HG02840 (cell line): ENCODE measurements around the gene SON.
"Not testable (repeated sequence)": the region's sequence is repeated elsewhere in the genome, so short reads cannot be mapped to it uniquely, and the experiment has no call there.

Source experiments
- ATAC-seq: cut with Tn5 transposase; IDR thresholded peaks from one replicate; pipeline ENCODE4 v1.9.1; 2021; ENCODE audit warnings: mild to moderate bottlenecking, moderate library complexity, moderate number of reproducible peaks; ENCODE audit not compliant: unreplicated experiment, low FRiP score

The SON gene, protein sequence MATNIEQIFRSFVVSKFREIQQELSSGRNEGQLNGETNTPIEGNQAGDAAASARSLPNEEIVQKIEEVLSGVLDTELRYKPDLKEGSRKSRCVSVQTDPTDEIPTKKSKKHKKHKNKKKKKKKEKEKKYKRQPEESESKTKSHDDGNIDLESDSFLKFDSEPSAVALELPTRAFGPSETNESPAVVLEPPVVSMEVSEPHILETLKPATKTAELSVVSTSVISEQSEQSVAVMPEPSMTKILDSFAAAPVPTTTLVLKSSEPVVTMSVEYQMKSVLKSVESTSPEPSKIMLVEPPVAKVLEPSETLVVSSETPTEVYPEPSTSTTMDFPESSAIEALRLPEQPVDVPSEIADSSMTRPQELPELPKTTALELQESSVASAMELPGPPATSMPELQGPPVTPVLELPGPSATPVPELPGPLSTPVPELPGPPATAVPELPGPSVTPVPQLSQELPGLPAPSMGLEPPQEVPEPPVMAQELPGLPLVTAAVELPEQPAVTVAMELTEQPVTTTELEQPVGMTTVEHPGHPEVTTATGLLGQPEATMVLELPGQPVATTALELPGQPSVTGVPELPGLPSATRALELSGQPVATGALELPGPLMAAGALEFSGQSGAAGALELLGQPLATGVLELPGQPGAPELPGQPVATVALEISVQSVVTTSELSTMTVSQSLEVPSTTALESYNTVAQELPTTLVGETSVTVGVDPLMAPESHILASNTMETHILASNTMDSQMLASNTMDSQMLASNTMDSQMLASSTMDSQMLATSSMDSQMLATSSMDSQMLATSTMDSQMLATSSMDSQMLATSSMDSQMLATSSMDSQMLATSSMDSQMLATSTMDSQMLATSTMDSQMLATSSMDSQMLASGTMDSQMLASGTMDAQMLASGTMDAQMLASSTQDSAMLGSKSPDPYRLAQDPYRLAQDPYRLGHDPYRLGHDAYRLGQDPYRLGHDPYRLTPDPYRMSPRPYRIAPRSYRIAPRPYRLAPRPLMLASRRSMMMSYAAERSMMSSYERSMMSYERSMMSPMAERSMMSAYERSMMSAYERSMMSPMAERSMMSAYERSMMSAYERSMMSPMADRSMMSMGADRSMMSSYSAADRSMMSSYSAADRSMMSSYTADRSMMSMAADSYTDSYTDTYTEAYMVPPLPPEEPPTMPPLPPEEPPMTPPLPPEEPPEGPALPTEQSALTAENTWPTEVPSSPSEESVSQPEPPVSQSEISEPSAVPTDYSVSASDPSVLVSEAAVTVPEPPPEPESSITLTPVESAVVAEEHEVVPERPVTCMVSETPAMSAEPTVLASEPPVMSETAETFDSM (N-terminal part only)

GRCh38 chr21:33542640-33543504 is at the start of gene SON:
Gene SON (plus strand): TSS chr21:33543038. CDS start chr21:33543093, 55 bp downstream.
- ATAC-seq: peak; percentile 96

DNA sequence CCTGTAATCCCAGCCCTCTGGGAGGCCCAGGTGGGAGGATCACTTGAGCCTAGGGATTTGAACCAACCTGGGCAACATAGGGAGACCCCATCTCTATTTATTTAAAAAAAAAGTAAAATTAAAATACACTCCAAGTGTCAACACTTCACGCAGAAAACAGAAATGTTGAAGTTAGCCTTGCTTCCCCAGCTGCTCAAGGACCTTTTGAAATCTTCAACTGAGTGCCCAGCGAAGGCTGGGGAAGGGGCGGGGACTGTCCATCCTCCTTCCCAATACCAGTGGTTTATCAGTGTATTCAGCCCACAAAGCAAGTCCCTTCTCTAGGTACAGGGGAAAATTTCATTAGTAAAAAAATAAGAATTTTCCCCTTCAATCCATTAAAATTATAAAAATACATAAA is 49.1 kb upstream of the SON start:
- ATAC-seq: no peak

DNA sequence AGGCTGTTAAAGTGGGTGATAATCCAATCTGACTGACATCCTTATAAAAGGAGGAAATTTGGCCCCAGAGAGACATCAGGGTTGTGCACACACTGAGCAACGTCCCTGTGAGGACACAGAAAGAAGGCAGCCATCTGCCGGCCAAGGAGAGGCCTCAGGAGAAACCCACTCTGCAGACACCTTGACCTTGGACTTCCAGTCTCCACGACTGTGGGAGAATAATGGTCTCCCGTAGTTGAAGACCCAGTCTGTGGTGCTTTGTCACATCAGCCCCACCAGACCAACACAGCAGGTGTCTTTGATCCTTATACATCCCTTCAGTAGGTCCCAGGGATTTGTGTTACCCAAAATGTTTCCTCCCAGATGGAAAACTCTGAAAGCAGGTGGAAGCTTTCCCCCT is 47.1 kb upstream of the SON start:
- ATAC-seq: no peak

GRCh38 chr21:33496345-33496744 is 46.5 kb upstream of the SON start:
- no peak for ATAC-seq

GRCh38 chr21:33505833-33506232 is 37.0 kb upstream of the SON start:
- ATAC-seq: no peak

DNA sequence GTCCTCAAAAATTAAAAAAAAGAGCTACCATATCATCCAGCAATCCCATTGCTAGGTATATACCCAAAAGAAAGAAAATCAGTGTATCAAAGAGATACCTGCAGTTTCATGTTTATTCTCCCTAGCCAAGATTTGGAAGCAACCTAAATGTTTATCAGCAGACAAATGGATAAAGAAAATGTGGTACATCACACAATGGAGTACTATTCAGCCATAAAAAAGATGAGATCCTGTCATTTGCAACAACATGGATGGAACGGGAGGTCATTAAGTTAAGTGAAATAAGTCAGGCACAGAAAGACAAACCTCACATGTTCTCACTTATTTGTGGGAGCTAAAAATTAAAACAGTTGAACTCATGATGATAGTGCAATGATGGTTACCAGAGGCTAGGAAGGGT is 35.8 kb upstream of the SON start:
- ATAC-seq: not testable (repeated sequence)

- no peak for ATAC-seq
Measured at GRCh38 chr21:33510826-33511225, 32.0 kb upstream of the SON start.

DNA sequence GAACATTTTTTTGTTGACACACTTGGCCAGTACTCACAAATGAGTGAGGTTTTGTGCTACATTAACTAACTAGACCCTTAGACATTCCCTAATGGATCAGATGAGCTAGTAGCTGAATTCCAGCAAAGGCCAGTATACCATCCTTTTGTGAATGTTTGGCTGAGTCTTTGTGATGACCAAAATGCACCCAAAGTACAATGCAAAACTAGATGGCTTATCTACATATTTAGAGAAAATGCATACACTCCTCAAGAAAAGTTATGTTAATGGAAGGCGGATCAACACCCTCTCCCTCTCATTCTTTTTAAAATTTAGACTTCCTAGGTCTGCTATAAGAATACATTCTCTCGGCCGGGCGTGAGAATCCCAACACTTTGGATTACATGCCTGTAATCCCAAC is 31.2 kb upstream of the SON start:
- ATAC-seq: no peak

- no peak for ATAC-seq
Measured at GRCh38 chr21:33512481-33512880, 30.4 kb upstream of the SON start.

- no peak for ATAC-seq
Measured at GRCh38 chr21:33514229-33514628, 28.6 kb upstream of the SON start.

- no peak for ATAC-seq
Measured at GRCh38 chr21:33518899-33519298, 23.9 kb upstream of the SON start.

DNA sequence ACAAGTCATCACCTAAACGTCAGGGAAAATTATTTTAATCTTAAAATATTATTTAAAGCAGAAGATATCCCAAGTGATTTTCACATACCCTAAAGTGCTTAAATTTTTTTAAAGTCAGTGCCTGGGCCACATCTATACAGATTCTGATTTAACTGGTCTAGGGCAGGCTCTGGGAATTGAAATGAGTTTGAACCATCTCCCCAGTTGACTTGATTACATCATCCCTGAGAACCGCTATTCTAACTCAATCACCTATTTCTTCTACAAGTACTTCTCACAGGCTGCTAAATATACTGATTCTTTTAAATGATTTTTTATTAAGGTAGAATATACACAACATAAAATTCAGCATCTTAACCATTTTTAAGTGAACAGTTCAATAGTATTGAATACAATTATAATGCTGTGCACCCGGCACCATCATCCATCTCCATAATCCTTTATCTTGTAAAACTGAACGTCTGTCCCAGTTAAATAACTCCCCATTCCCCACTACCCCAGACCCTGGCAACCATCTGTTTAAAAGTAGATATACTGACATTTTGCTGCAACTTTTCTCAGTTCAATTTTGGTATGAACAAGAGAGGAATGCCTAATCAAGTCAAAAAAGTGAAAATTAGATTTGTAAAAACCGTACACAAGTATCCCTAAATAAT is 20.4 kb upstream of the SON start:
- no peak for ATAC-seq

DNA sequence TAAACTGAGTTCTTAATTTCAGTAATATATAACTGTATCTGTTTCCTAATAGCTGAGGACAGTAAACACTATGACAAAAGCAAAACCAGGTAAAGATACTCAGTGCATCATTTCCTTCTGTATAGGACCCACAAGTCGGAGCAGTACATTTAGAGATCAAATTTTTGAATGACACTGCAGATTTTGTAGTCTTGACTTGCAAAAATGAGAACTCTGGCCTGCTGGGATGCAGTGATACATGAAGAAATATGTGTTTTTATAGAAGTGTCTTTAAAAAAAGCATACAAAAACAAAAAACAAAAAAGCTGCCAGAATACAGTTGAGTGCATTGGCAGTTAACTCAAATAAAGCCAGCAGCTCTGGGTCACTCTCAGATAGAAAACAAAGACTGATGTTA is 19.9 kb upstream of the SON start:
- no peak for ATAC-seq

DNA sequence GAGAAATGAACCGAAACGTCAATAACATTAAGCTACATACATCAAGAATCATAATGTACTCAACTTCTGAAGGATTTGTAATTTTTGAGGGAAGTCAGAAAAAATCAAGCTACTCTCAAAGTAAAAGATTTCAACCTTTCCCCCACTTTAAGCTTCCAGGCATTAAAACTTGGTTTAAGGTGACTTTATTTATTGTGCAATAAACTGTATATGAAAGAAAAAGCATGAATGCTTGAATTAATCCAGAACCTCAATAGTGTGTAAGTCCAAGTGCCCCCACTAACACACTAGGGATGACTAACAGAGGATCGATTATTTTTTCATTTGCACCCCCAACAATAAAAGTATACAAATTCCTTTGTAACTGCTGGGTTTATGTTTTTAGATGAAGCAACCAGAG is 11.8 kb upstream of the SON start:
- no peak for ATAC-seq

DNA sequence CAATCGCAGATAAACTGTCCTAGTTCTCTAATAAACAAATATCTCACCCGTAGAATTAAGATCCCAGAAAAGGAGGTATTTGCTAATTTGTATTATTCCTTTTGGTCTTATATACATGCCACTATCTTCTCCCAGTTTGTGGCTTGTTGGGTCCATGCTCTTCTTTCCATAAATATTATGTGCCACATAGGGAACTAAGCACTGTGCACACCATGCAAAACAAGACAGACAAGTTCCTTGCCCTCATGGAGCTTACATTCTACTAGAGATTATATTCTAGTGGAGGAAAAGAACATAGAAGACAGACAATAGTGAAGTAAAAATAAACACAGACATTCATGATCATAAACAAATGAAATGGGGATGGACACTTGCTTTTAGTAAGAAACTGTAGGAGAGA is 5.6 kb upstream of the SON start:
- ATAC-seq: no peak

GRCh38 chr21:33539616-33540015 is 3.2 kb upstream of the SON start:
- no peak for ATAC-seq

DNA sequence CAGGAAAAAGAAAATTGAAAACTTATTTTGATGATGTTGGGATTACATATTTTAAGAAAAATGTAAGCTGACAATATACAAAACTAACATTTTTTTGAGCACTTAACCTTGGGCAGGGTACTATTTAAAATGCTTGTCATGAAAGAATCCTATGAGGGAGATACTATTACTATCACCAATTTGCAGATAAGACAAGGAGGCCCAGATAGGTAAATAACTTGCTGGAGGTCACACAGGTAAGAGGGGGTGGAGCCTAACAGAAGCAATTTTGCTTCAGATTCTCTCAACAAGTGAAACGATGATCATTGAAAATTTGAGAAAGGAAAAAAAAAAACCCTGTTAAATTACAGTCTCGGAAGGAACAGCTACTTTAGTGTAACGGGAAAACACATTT is 2.1 kb upstream of the SON start:
- ATAC-seq: no peak

DNA sequence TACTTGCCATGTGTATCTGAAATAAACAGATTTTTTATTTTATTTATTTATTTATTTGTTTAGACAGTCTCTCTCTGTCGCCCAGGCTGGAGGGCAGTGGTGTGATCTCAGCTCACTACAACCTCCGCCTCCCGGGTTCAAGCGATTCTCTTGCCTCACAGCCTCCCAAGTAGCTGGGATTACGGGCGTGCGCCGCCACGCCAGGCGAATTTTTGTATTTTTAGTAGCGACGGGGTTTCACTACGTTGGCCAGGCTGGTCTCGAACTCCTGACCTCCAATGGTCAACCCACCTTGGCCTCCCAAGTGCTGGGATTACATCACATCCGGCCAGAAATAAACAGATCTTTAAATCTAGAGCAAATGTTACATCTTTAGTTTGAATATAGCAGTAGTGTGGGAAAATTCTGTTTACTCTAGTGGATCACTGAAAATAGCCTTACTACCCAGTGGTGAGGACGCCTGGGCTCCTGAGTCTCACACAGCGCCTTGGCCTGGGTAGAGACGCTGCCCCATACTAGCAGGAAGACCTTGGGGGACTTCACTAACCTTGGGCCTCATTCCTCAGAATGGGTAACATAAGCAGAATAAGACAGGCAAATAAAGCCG is 1.6 kb upstream of the SON start:
- no peak for ATAC-seq
